Stimulated activated effector memory CD8-positive, alpha-beta T cell treated with anti-CD3 and anti-CD28 coated beads, Interleukin-12 subunit alpha, Interleukin-12 subunit beta, amount 100 ng/mL, for 72 hours (primary cell): ENCODE results near the gene FXYD5.

Experiments
- ATAC-seq: fragments of 150-1000 bp; cut with Tn5 transposase; 2 replicates; pipeline ENCODE4 v1.10.0; 2021
- DNase-seq, 2 donors: peaks; one replicate each; pipeline ENCODE4 v3.0.0; 2021 to 2022; ENCODE audit warnings: low spot score in 2 of 2
- H3K27ac Mint-ChIP-seq: one replicate; pipeline ENCODE4 v1.8.0; 2022; ENCODE audit warnings: mild to moderate bottlenecking, mixed read lengths
- H3K36me3 Mint-ChIP-seq: one replicate; pipeline ENCODE4 v1.8.0; 2022; ENCODE audit warnings: mild to moderate bottlenecking, mixed read lengths
- H3K4me1 Mint-ChIP-seq: one replicate; pipeline ENCODE4 v1.8.0; 2022; ENCODE audit warnings: mixed read lengths
- H3K4me3 Mint-ChIP-seq: one replicate; pipeline ENCODE4 v1.8.0; 2022; ENCODE audit warnings: mild to moderate bottlenecking, mixed read lengths
- H3K9me3 Mint-ChIP-seq: one replicate; pipeline ENCODE4 v1.8.0; 2022; ENCODE audit warnings: mixed read lengths

The FXYD5 gene

GRCh38 chr19:35155441-35155840, 906 bp downstream of the FXYD5 start:
- Mint-ChIP-seq H3K36me3 (peaks cover 60% of the 10 kb centered on the region), H3K4me3 (peak overlapping the region; percentile 100), H3K9me3 (no peaks in the 10 kb centered on the region), H3K4me1 (peaks cover 50% of the 10 kb centered on the region), H3K27ac (peak overlapping the region; percentile 99)
- ATAC-seq (peak; percentile 56), DNase-seq (no peak)

- Mint-ChIP-seq H3K4me1 (peaks cover 53% of the 10 kb centered on the region), H3K4me3 (peak overlapping the region; percentile 100), H3K36me3 (peaks cover 66% of the 10 kb centered on the region), H3K27ac (peak overlapping the region; percentile 99), H3K9me3 (no peaks in the 10 kb centered on the region)
- ATAC-seq (no peak), DNase-seq (no peak)
Observed at GRCh38 chr19:35155981-35156672, 1.6 kb downstream of the FXYD5 start.

- peak overlapping the region; percentile 99 for H3K27ac Mint-ChIP-seq
Observed at GRCh38 chr19:35156673-35157014, 2.1 kb downstream of the FXYD5 start.

GRCh38 chr19:35157431-35157830, 2.9 kb downstream of the FXYD5 start:
- ATAC-seq: no peak
- DNase-seq: no peak
- H3K4me3 Mint-ChIP-seq: peak overlapping the region; percentile 100
- peaks cover 2% of the 10 kb centered on the region for H3K9me3 Mint-ChIP-seq
- H3K36me3 Mint-ChIP-seq: peaks cover 80% of the 10 kb centered on the region
- H3K27ac Mint-ChIP-seq: peak overlapping the region; percentile 99
- peaks cover 57% of the 10 kb centered on the region for H3K4me1 Mint-ChIP-seq

More at GRCh38 chr19:35156673-35157014, 2.1 kb downstream of the FXYD5 start:
- peaks cover 53% of the 10 kb centered on the region for H3K4me1 Mint-ChIP-seq
- peak in 1 of 2 donors; percentile 47 for DNase-seq
- peak overlapping the region; percentile 100 for H3K4me3 Mint-ChIP-seq
- peaks cover 2% of the 10 kb centered on the region for H3K9me3 Mint-ChIP-seq
- H3K36me3 Mint-ChIP-seq: peaks cover 72% of the 10 kb centered on the region
- ATAC-seq: no peak

GRCh38 chr19:35159606-35160005, 5.1 kb downstream of the FXYD5 start:
- no peak overlapping the region for H3K27ac Mint-ChIP-seq
- DNase-seq: peak in 1 of 2 donors; percentile 18
- ATAC-seq: no peak
- peaks cover 100% of the 10 kb centered on the region for H3K36me3 Mint-ChIP-seq
- H3K4me1 Mint-ChIP-seq: peaks cover 52% of the 10 kb centered on the region
- H3K9me3 Mint-ChIP-seq: peaks cover 8% of the 10 kb centered on the region
- H3K4me3 Mint-ChIP-seq: no peak overlapping the region

- Mint-ChIP-seq H3K27ac (peak overlapping the region; percentile 64), H3K4me1 (peaks cover 54% of the 10 kb centered on the region), H3K36me3 (peaks cover 100% of the 10 kb centered on the region), H3K9me3 (peaks cover 10% of the 10 kb centered on the region), H3K4me3 (no peak overlapping the region)
- no peak for ATAC-seq
- peak in 1 of 2 donors; percentile 33 for DNase-seq
Observed at GRCh38 chr19:35160629-35161433, 6.3 kb downstream of the FXYD5 start.

- Mint-ChIP-seq H3K4me3 (no peak overlapping the region), H3K9me3 (peaks cover 11% of the 10 kb centered on the region), H3K36me3 (peaks cover 100% of the 10 kb centered on the region), H3K4me1 (peaks cover 54% of the 10 kb centered on the region), H3K27ac (no peak overlapping the region)
- ATAC-seq (no peak), DNase-seq (peak in 1 of 2 donors; percentile 44)
Observed at GRCh38 chr19:35161434-35161743, 6.9 kb downstream of the FXYD5 start.

GRCh38 chr19:35162471-35163326, 8.2 kb downstream of the FXYD5 start:
- Mint-ChIP-seq H3K36me3 (peaks cover 100% of the 10 kb centered on the region), H3K4me1 (peaks cover 56% of the 10 kb centered on the region), H3K4me3 (no peak overlapping the region), H3K9me3 (peaks cover 13% of the 10 kb centered on the region), H3K27ac (peak overlapping the region; percentile 82)
- peak in 1 of 2 donors; percentile 44 for DNase-seq
- ATAC-seq: no peak

- Mint-ChIP-seq H3K27ac (peak overlapping the region; percentile 60), H3K4me3 (no peak overlapping the region), H3K4me1 (peaks cover 55% of the 10 kb centered on the region), H3K9me3 (peaks cover 13% of the 10 kb centered on the region), H3K36me3 (peaks cover 100% of the 10 kb centered on the region)
- no peak for ATAC-seq
- DNase-seq: no peak
Observed at GRCh38 chr19:35164418-35164817, 9.9 kb downstream of the FXYD5 start.

GRCh38 chr19:35165200-35166058, 10.9 kb downstream of the FXYD5 start:
- DNase-seq: peak in 1 of 2 donors; percentile 7
- ATAC-seq: no peak
- peaks cover 13% of the 10 kb centered on the region for H3K9me3 Mint-ChIP-seq
- peaks cover 100% of the 10 kb centered on the region for H3K36me3 Mint-ChIP-seq
- H3K4me1 Mint-ChIP-seq: peaks cover 57% of the 10 kb centered on the region
- H3K27ac Mint-ChIP-seq: peak overlapping the region; percentile 84
- H3K4me3 Mint-ChIP-seq: no peak overlapping the region

GRCh38 chr19:35166100-35167063, 11.8 kb downstream of the FXYD5 start:
- ATAC-seq (no peak), DNase-seq (peak in 1 of 2 donors; percentile 45)
- H3K27ac Mint-ChIP-seq: peak overlapping the region; percentile 84
- H3K4me3 Mint-ChIP-seq: no peak overlapping the region
- H3K9me3 Mint-ChIP-seq: peaks cover 12% of the 10 kb centered on the region
- peaks cover 57% of the 10 kb centered on the region for H3K4me1 Mint-ChIP-seq
- peaks cover 100% of the 10 kb centered on the region for H3K36me3 Mint-ChIP-seq

GRCh38 chr19:35167251-35168119, 12.9 kb downstream of the FXYD5 start:
- Mint-ChIP-seq H3K27ac (peak overlapping the region; percentile 84), H3K4me1 (peaks cover 52% of the 10 kb centered on the region), H3K9me3 (peaks cover 11% of the 10 kb centered on the region), H3K4me3 (no peak overlapping the region), H3K36me3 (peaks cover 97% of the 10 kb centered on the region)
- peak in 1 of 2 donors; percentile 40 for DNase-seq
- no peak for ATAC-seq

GRCh38 chr19:35168196-35168595, 13.7 kb downstream of the FXYD5 start:
- Mint-ChIP-seq H3K27ac (peak overlapping the region; percentile 84), H3K4me1 (peaks cover 52% of the 10 kb centered on the region), H3K36me3 (peaks cover 90% of the 10 kb centered on the region), H3K4me3 (no peak overlapping the region), H3K9me3 (peaks cover 11% of the 10 kb centered on the region)
- DNase-seq (peak in 1 of 2 donors; percentile 41), ATAC-seq (no peak)
